CD4-positive, alpha-beta T cell treated with Interleukin-10 for 1 hour (primary cell): ENCODE data around the gene MED15.

Experiments used
- DNase-seq: peaks from one replicate; pipeline ENCODE4 v3.0.0-alpha.2; 2020

MED15 gene

GRCh38 chr22:20630873-20631617 lies 123.6 kb downstream of the MED15 start:
- DNase-seq = no peak

GRCh38 chr22:20632082-20632481 lies 124.7 kb downstream of the MED15 start:
- no peak for DNase-seq

GRCh38 chr22:20632518-20632917 lies 125.1 kb downstream of the MED15 start:
- DNase-seq = no peak

- no peak for DNase-seq
Observed at GRCh38 chr22:20634560-20635226, 127.3 kb downstream of the MED15 start.

- no peak for DNase-seq
Observed at GRCh38 chr22:20635227-20635591, 127.8 kb downstream of the MED15 start.

- DNase-seq = no peak
Observed at GRCh38 chr22:20636075-20636812, 128.8 kb downstream of the MED15 start.

GRCh38 chr22:20636945-20637344 lies 129.5 kb downstream of the MED15 start:
- no peak for DNase-seq
